Caco-2 (cell line): ENCODE data around the gene EFHC1. TPM values are rescaled to one million over a fixed set of nuclear protein-coding genes. Genes with fewer than 3 reads are reported as not detected.
A peak's percentile ranks its signal among the peaks of the same experiment; 100 is the strongest.

Source experiments
- BruUV-seq: library from RNA; stranded (reverse); fragments of 400-500 nt; replicated peaks from 2 replicates; lab custom pipeline; 2021; lab: Mats Ljungman, UMichigan
- CTCF ChIA-PET: fragments of 300-600 bp; sonication (Branson Sonifier 250); formaldehyde crosslinking; loops from one replicate; lab custom pipeline; 2022; ENCODE audit warnings: antibody characterized with exemption; lab: Charles Lee
- POLR2A ChIA-PET: fragments of 300-600 bp; sonication (Branson Sonifier 250); formaldehyde crosslinking; loops from one replicate; lab custom pipeline; 2022; ENCODE audit warnings: antibody characterized with exemption; lab: Charles Lee
- DNase-seq, 2 experiments: peaks; one replicate each; pipeline versions ENCODE4 v3.0.0 to v3.0.0-alpha.2; 2020 to 2022
- H3K27me3 ChIP-seq: replicated peaks from 2 replicates; pipeline ENCODE4 v1.6.0; 2011; ENCODE audit warnings: low read length; ENCODE audit not compliant: control insufficient read depth, insufficient read depth
- H3K36me3 ChIP-seq: 2 replicates; pipeline ENCODE4 v1.5.1; 2011; ENCODE audit warnings: low read length; ENCODE audit not compliant: control insufficient read depth, insufficient read depth
- H3K4me1 ChIP-seq: fragments of 250-450 bp; sonication (Bioruptor Pico); 2 replicates; pipeline ENCODE4 v1.5.1; 2020; ENCODE audit warnings: mild to moderate bottlenecking
- H3K4me3 ChIP-seq: 2 replicates; pipeline ENCODE4 v1.5.1; 2011; ENCODE audit warnings: low read depth, mild to moderate bottlenecking, control low read depth, low read length
- H3K9me3 ChIP-seq: fragments of 250-450 bp; sonication (Bioruptor Pico); 2 replicates; pipeline ENCODE4 v1.5.1; 2020; ENCODE audit warnings: mild to moderate bottlenecking, moderate library complexity
- H3K27ac Mint-ChIP-seq: one replicate; pipeline ENCODE4 v1.8.0; 2022; ENCODE audit warnings: mixed read lengths; ENCODE audit not compliant: unreplicated experiment
- H3K27me3 Mint-ChIP-seq: one replicate; pipeline ENCODE4 v1.8.0; 2022; ENCODE audit warnings: mixed read lengths; ENCODE audit not compliant: insufficient read depth, unreplicated experiment
- H3K36me3 Mint-ChIP-seq: one replicate; pipeline ENCODE4 v1.8.0; 2022; ENCODE audit warnings: mild to moderate bottlenecking, mixed read lengths; ENCODE audit not compliant: insufficient read depth, unreplicated experiment
- H3K4me1 Mint-ChIP-seq: one replicate; pipeline ENCODE4 v1.8.0; 2022; ENCODE audit warnings: low read depth, mixed read lengths; ENCODE audit not compliant: unreplicated experiment
- H3K4me3 Mint-ChIP-seq: one replicate; pipeline ENCODE4 v1.8.0; 2022; ENCODE audit warnings: mild to moderate bottlenecking, moderate library complexity, mixed read lengths; ENCODE audit not compliant: unreplicated experiment
- H3K9me3 Mint-ChIP-seq: one replicate; pipeline ENCODE4 v1.8.0; 2022; ENCODE audit warnings: mixed read lengths; ENCODE audit not compliant: unreplicated experiment
- intact Hi-C: fragments of 100-400 bp; cut with micrococcal nuclease; formaldehyde crosslinking; loops from one replicate; pipeline ENCODE4 v1.10.0; 2022; ENCODE audit not compliant: unreplicated experiment
- total RNA-seq: library from RNA; stranded (reverse); gene quantifications from 2 replicates; pipeline ENCODE4 v1.2.3, GENCODE V29; 2022
- TF ChIP-seq, protein P1 (sequence below), 2 experiments: fragments of 200-600 bp in 1 of 2; IDR thresholded peaks; 1 replicate in 1 of 2; 2 replicates in 1 of 2; pipeline versions ENCODE4 v1.5.1 to v1.8.0; 2011 to 2022; ENCODE audit warnings: antibody characterized with exemption in 1 of 2, control low read depth in 1 of 2, inconsistent platforms in 1 of 2, low read depth in 1 of 2, low read length in 1 of 2, mild to moderate bottlenecking in 1 of 2, moderate library complexity in 1 of 2; ENCODE audit not compliant: insufficient read depth in 1 of 2, severe bottlenecking in 1 of 2, unreplicated experiment in 1 of 2

Gene EFHC1
- total RNA-seq, 1 experiment from 2014 or later = 14.6 TPM

DNA sequence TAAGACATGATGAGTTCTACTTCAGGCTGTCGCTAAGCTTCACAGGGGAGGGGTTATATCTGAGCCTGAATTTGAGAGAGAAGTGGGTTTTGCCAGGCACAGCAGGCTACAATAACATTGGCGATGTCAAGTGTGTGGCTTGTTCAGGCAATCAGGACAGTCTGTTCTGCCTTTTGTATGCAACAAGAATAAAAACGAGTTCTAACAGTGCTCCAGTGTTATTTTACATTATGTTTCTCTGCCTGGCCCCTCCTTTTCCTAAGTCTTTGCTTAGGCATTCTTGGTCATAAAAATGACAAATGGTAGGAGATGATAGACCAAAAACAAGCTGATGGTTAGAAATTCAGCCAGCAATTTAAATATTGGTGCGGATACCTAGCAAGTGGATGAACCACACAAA, 31.4 kb upstream of the EFHC1 start:
- H3K27me3 Mint-ChIP-seq = no peaks in the 10 kb centered on the region
- DNase-seq = no peak
- TF ChIP-seq, protein P1, sequence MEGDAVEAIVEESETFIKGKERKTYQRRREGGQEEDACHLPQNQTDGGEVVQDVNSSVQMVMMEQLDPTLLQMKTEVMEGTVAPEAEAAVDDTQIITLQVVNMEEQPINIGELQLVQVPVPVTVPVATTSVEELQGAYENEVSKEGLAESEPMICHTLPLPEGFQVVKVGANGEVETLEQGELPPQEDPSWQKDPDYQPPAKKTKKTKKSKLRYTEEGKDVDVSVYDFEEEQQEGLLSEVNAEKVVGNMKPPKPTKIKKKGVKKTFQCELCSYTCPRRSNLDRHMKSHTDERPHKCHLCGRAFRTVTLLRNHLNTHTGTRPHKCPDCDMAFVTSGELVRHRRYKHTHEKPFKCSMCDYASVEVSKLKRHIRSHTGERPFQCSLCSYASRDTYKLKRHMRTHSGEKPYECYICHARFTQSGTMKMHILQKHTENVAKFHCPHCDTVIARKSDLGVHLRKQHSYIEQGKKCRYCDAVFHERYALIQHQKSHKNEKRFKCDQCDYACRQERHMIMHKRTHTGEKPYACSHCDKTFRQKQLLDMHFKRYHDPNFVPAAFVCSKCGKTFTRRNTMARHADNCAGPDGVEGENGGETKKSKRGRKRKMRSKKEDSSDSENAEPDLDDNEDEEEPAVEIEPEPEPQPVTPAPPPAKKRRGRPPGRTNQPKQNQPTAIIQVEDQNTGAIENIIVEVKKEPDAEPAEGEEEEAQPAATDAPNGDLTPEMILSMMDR (IDR thresholded peaks at IDR 0.05; ENCODE audit: insufficient read depth in 1 of 2, low read depth in 1 of 2, low read length in 1 of 2, severe bottlenecking in 1 of 2, unreplicated experiment in 1 of 2) = no peak
- peaks cover 9% of the 10 kb centered on the region; the same call in 1 of the 2 replicates for H3K4me1 ChIP-seq
- no peak overlapping the region for H3K4me3 ChIP-seq
- H3K4me1 Mint-ChIP-seq = peaks cover 12% of the 10 kb centered on the region
- H3K9me3 Mint-ChIP-seq = no peaks in the 10 kb centered on the region
- intact Hi-C loops = no loop called here
- H3K4me3 Mint-ChIP-seq = no peak overlapping the region
- no peaks in the 10 kb centered on the region for H3K36me3 Mint-ChIP-seq
- no peaks in the 10 kb centered on the region for H3K27me3 ChIP-seq
- POLR2A ChIA-PET = no interaction called here
- H3K9me3 ChIP-seq = peaks cover 8% of the 10 kb centered on the region
- no peaks in the 10 kb centered on the region for H3K36me3 ChIP-seq
- H3K27ac Mint-ChIP-seq = no peak overlapping the region
- CTCF ChIA-PET = no interaction called here
- no TSS peak for BruUV-seq

DNA sequence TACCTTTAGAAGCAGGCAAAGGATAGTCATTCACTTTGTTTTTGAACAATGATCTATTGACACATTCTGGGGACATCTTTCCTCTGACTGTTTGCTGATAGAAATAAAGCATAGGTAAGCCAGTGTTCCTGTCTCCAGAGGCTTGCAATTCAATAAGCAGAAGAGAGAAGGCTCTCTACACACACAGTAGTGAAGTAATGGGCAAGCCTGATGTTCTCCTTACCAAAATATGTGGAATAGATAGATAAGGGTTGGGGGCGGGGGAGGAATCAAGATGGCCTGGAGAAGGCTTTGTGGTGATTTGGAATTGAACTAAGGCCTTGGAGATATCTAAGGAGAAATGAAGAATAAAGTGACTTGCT, 30.9 kb upstream of the EFHC1 start:
- CTCF ChIA-PET = interaction anchor here (1.6 kb wide), 1 partner anchor 103 kb away, joined by 8 read pairs; no protein-coding TSS in a partner anchor
- intact Hi-C loops = no loop called here
- Histone ChIP-seq H3K4me3 (no peak overlapping the region), H3K4me1 (peaks cover 9% of the 10 kb centered on the region; the same call in 1 of the 2 replicates), H3K36me3 (no peaks in the 10 kb centered on the region), H3K9me3 (peaks cover 8% of the 10 kb centered on the region), H3K27me3 (no peaks in the 10 kb centered on the region)
- Mint-ChIP-seq H3K27me3 (no peaks in the 10 kb centered on the region), H3K9me3 (no peaks in the 10 kb centered on the region), H3K36me3 (no peaks in the 10 kb centered on the region), H3K4me3 (no peak overlapping the region), H3K27ac (peak overlapping the region; percentile 41), H3K4me1 (peaks cover 12% of the 10 kb centered on the region)
- no TSS peak for BruUV-seq
- TF ChIP-seq, protein P1 (IDR thresholded peaks at IDR 0.05; ENCODE audit: insufficient read depth in 1 of 2, low read depth in 1 of 2, low read length in 1 of 2, severe bottlenecking in 1 of 2, unreplicated experiment in 1 of 2) = no peak
- DNase-seq = no peak
- POLR2A ChIA-PET = no interaction called here

DNA sequence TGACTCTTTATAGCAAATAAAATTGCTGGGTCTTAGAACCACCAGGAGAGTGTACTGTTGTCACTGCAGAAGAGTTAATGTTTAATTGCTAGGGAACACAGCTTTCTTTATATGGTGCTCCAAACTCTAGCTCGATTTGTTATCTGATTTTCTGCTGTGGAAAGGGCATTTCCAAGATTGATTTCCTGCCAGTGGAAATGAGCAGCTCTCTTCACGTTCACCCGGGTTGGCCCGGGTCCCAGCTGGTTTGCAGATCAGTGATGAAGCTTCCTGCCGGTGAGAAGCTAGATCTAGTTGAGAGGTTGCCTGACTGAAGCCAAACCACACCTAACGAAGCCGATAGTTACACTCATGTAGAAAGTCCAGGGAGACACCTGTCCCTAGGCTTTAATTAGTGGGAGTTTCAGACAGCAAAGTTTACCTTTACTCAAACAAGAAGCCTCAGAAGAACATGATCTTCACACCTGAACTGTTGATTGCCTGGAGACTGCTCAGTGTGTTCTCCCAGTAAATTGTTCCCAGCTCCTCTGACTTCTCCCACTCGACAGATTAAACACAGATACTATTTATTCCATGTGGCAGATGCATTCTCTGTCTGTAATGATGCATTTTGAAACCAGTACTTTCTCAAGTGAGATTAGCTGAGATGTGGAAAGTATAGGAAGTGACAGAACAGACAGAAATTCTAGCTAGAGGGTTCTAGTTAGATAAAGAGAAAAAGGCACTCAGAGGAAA, 30.3 kb upstream of the EFHC1 start:
- no peaks in the 10 kb centered on the region for H3K27me3 ChIP-seq
- H3K27me3 Mint-ChIP-seq = no peaks in the 10 kb centered on the region
- BruUV-seq = no TSS peak
- no peak overlapping the region for H3K4me3 ChIP-seq
- no peaks in the 10 kb centered on the region for H3K36me3 ChIP-seq
- peak overlapping the region; percentile 13 for H3K4me3 Mint-ChIP-seq
- H3K9me3 ChIP-seq = peaks cover 8% of the 10 kb centered on the region
- no peaks in the 10 kb centered on the region for H3K36me3 Mint-ChIP-seq
- intact Hi-C loops = no loop called here
- ChIA-PET CTCF (interaction anchor here (0.5 to 1.6 kb wide), 4 partner anchors 18 to 274 kb away, joined by 4 to 8 read pairs (median 4); no protein-coding TSS in a partner anchor), POLR2A (interaction anchor here (0.5 kb wide), 1 partner anchor 29 kb away, joined by 4 read pairs; no protein-coding TSS in a partner anchor)
- H3K4me1 Mint-ChIP-seq = peaks cover 12% of the 10 kb centered on the region
- H3K9me3 Mint-ChIP-seq = no peaks in the 10 kb centered on the region
- H3K27ac Mint-ChIP-seq = peak overlapping the region; percentile 41
- no peak for DNase-seq
- TF ChIP-seq, protein P1 (IDR thresholded peaks at IDR 0.05; ENCODE audit: insufficient read depth in 1 of 2, low read depth in 1 of 2, low read length in 1 of 2, severe bottlenecking in 1 of 2, unreplicated experiment in 1 of 2) = no peak
- H3K4me1 ChIP-seq = peaks cover 9% of the 10 kb centered on the region; the same call in 1 of the 2 replicates
